GM19452 (cell line): ENCODE measurements around the gene LONP1.
"Not testable (repeated sequence)": the region's sequence is repeated elsewhere in the genome, so short reads cannot be mapped to it uniquely, and the experiment has no call there.

Experiments
- ATAC-seq: cut with Tn5 transposase; IDR thresholded peaks from one replicate; pipeline ENCODE4 v1.9.1; 2021; ENCODE audit not compliant: unreplicated experiment

The LONP1 gene

DNA sequence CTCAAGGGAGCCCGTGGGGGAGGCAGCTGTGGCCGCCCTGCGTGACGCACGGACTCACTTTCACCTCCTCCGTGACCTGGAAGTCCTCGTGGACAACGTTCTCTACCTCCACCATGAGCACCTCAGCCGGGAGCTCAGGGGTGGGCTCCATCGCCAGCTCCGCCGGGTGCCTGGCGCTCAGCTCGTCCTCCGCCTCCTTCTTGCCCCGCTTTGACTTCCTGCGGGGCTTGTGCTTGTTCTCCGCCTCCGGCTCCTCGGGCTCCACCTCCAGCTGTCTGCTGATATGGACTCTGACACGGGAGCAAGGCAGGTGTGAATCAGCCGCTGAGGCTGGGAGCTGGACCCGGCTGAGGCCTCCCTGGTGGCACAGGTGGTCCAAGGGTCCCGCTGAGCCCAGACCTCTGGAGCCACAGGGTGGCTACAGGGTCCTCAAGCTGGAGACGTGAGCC lies 8.2 kb downstream of the LONP1 start:
- no peak for ATAC-seq

DNA sequence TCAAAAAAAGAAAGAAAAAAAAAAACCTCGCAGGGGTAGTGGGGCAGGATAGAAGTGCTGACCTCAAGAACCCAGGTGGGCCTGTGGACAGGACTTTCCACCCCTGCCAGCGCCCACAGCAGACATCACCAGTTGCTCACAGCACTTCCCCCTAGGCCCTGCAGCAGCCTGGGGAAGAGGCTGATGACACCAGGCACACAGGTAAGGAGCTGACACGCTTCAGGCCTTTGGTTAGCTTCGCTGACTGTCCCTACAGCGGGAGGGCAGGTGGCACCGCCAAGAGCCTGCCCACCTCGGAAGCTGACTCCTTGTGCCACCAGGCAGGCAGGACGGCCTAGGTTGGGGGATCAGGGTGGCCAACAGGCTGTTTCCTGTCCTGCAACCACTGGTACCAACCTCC lies 8.9 kb downstream of the LONP1 start:
- ATAC-seq: no peak

DNA sequence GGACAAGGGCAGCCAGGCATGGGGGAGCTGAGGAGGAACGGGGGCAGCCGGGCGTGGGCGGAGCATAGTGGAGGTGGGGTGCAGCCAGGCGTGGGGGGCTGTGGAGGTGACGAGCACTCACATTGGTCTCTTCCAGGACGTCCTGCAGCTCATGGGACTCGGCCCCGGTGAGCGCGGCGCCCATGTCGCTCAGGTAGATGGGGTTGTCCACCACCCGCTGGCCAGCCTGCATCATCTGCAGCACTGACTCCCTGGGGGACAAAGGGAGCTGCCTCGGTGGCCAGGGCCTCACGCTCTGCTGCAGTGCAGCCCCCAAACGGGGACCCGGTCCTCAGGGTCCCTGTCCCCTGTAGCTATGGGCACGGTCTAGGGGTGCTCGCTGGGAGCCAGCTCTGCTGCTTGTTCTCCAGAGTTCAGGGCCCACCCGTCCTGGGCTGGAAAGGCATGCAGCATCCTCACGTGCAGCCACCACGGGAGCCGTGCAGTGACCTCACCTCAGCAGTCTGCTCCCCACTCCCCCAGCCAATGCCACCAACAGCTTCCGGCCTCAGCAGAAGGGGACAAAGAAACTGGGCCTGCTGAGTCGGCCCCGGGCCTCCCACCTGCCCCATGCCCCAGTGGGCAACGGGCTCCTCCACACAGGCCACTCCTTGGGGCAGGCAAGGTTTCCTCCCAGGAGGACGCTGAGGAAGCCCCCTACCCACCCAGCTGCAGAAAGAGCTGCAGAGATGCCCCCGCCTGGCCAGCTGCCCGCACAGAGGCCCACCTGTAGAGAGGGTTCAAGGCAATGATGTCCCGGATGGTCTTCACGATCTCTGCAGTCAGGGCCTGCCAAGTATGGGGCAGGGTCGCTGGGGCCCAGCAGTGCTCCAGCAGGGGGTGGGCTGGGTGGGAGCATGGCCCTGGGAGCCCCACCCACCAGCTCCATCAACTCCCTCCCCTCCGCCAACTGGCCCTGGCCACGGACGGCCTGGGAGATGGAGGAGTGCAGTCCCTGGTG lies 12.1 kb downstream of the LONP1 start:
- no peak for ATAC-seq

DNA sequence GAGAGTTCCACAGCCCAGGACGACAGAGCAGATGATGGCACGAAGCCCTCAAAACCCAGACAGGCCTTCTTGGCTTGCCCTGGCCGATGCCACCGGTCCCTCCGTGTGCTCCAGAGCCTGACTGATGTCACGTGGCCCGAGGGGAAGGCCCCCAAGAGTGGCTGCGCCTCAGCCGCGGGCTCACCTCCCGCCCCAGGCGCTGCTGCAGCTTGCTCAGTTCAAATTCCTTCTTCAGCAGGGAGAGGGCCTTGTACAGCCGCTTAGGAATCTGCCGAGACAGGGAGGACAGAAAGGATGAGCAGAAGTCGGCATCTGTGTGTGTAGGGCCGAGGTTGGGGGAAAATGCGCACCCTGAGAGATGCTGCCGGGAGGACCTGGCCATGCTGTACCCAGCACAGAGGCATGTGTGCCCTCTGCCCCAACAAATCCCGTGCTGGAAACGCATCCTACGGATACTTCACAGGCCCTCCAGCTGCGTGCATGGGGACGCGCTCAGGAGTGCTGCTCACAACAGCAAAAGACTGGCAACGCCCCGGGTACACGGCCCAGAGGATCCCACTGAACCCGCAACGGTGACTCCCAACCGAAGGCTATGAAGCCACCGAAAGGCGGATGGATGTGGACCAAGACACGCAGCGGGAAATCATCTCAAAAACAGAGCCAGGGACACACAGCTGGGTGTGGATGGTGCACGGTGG lies 12.9 kb downstream of the LONP1 start:
- no peak for ATAC-seq

DNA sequence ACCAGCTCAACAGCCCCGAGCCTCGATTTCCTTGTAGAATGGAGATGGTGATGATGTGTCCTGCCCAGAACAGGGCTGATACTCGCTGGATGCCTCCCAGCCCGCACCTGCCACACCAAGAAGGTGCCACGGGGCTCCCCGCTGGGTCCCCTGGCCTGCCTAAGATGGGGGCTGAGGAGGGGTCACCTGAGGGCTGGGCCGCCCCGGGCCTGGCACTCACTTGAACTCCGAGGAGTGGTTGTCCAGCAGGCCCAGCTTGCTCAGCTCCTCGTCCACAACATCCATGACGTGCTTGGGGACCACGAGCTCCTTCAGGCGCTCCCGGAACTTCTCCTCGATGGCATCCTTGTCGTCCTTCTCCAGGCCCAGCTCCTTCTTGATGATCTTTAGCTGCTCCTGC lies 14.4 kb downstream of the LONP1 start:
- no peak for ATAC-seq

DNA sequence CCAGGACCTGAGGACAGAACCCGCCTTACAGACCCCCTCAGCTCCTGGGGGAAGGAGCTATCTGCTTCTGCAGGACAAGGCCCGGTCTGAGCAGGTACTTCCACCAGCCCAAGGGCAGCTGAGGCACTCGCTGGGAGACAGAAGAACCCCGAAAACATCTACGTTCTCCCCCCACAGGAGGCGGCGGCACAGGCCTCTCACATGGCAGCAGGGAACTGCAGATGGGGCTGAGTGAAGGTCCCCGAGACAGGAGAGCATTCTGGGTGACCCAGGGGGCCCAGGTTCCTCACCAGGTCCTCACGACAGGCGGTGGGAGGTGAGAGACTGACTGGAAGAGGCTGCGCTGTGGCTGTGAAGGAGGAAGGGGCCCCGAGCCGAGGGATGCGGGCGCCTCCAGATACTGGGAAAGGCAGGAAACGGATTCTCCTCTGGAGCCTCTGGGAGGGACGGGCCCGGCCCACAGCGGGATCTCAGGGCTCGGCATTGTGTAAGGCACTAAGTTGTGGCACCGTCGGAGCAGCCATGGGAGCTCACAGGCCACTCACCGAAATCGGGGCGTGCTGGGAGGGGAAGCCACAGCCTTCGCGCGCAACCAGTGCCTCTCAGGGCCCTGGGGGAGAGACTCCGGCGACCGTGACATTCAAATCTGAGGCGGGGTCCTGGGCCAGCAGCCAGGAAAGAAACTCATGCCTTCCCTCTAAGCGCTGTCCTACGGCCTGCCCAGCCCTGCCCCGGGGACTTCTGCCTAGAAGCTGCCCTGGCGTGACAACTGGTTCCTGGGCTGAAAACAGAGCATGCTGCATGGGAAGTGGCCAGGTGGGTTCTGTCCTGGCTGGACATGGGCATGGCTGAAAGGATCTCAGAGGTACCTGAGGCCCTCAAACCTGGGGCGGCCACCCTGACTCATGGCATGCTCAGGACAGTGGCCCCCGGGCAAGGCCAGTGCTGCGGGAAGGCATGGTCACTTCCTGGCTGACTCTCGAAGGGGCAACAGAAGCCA lies 15.8 kb downstream of the LONP1 start:
- ATAC-seq: no peak

DNA sequence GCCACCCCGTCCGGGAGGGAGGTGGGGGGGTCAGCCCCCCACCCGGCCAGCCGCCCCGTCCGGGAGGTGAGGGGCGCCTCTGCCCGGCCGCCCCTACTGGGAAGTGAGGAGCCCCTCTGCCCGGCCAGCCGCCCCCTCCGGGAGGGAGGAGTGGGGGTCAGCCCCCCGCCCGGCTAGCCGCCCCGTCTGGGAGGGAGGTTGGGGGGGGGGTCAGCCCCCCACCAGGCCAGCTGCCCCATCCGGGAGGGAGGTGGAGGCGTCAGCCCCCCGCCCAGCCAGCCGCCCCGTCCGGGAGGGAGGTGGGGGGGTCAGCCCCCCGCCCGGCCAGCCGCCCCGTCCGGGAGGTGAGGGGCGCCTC lies 17.9 kb downstream of the LONP1 start:
- ATAC-seq: not testable (repeated sequence)

DNA sequence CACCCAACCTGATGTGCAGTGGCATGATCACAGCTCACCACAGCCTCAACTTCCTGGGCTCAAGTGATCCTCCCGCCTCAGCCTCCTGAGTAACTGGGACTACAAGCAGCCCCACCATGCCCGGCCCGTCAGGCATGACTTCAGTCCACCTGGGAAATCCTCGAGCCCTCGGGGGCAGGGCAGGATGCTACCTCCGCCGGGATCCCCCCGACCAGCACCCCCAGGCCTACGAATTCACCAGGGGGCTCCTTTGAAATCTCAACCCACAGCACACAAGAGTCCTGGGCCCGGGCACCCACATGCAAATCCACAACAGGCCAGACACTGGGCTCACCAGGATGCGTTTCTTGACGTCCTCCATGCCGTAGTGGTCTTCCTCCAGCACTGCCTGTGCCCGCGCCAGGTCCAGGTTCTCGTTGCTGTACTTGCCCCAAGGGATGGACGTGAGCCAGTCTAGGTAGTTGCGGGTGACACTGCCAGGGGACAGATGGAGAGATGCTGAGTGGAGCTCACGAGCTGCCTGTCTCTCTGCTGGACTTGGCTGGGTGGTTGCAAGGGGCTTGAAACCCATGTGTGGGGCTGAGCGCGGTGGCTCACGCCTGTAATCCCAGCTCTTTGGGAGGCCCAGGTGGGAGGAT lies 19.4 kb downstream of the LONP1 start:
- no peak for ATAC-seq

DNA sequence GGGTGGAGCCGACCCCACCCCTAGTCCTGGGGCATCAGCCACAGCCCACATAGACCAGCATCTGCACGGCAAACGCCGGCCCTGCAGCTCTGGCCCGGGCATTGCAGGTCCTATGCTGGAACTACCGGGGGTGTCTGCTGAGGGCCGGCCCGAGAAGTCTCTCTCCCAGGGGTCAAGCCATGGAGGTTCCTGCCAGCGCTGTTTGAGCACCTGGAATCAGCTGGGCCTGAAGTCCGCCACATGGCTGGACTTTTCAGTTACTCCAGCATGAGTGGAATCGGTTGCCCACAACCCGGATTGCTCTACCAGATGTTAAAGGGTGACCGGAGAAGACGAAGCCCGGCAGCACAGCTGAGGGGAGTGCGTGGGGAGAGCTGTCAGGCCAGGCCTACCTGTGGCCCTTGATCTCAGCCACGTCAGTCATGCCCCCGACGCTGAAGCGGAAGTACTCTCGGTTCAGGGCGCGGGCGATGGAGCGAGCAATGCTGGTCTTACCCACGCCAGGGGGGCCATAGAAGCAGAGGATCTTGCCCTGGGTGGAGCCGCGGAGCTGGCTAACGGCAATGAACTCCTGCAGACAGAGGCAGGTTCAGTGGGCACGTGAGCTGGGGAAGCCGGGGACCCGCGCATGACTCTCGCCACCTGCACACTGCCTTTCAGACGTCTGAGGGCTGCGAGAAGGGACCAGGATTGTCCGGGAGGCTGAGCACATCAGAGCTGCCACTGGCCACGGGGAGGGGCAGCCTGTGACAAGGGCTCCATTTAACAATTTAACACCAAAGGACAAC lies 21.1 kb downstream of the LONP1 start:
- no peak for ATAC-seq

DNA sequence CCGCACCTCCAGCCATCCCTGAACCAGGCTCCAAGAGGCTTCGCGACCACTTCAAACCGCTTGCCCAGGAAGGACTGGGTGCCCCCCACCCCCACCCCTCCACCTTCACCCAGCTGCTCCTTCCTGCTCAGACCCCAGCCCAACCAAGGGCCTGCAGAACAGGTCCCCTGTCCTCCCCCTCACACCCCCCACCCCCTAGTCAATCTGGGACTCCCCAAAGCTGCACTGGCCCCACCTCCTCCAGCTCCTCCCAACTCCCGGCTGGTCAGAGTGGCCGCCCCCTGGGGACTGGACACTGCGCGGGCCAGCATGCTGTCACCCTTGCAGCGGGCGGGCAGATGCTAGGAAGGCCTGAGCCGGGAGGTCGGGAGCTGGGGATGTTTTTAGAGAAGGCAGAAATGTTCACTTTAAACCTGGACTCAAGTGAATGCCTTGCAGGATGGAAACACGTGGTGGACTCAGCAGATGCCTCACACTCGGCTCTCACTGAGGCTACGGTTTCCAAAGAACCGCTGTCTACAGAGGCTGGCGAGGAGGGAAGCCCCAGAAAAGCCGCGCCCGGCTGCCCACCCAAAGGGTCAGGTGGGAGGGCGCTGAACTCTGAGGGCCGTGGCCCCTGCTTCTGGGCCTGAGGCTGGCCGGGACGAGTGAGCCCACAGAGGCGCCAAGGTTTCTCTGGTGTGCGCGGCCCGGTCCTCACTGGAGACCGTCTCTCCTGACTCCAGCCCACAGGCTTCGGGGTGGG lies 21.9 kb downstream of the LONP1 start:
- no peak for ATAC-seq

DNA sequence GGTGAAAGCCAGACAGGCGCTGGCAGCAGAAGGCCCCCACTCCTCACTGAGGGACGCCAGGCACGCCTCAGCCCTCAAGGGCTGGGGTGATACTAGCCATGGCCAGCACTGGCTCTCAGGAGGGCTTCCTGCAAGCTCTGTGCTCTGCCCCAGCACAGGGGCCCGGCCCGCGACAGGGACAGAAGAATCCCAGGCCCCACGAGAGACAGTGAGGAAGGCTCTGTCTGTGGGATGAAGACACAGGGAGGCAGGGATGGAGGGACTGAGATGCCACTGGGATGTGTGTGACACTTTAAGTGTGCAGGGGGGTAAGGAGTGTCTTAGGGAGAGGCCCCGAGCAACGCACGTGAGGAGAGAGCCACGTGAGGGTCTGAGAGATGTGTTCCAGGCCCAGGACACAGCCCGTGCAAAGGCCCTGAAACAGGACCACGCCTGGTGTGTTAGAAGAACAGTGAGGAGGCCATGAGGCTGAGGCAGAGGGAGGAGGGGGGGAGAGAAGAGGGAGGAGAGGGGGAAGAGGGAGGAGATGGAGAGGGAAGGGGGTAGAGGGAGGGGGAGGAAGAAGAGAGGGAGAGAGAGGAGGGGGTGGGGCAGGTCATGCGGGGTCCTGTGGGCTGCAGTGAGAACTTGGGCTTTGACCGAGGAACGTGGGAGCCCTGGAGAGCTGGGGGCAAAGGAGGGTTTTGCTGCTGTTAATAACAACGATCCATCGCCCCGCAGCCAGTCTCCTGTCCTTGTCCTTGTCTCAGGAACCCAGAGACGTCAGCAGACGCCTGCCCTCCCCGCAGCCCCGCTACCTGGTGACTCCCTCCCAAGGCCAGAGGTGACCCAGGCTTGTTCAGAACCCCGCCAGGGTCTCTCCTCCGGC lies 22.7 kb downstream of the LONP1 start:
- no peak for ATAC-seq

DNA sequence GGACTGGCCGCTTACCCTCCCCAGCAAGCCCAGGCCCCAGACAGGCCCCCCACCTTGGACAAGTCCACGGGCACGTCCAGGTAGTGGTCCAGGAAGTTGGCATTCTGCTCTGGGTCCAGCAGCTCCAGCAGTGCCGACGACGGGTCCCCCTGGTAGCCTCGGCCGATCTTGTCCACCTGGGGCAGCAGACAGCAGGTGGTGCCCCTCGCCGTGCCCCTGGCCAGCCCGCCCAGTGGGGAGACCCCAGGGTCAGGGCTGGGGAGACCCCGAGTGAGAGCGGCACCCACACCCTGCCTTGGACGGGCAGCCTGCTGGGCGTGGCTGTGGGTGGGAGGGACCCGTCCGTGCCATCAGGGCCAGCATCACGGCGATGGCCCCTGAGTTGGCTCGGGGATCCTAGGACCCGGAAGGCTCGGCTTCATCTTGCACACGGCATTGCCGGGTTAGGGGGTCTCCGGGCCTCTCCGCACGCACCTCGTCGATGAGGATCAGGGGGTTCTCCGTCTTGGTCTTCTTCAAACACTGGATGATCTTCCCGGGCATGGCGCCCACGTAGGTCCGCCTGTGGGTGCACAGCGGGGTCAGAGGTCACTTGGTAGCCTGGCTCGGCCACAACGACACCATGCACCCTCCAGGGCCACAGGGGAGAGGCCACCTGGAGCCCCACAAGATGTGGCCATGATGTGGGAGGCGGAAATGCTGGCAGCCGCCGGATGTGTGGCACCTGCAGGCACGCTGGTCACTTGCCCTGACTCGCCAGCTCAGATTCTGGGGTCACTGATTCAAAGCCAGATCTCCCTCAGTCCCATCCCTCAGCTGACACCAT lies 23.5 kb downstream of the LONP1 start:
- no peak for ATAC-seq

DNA sequence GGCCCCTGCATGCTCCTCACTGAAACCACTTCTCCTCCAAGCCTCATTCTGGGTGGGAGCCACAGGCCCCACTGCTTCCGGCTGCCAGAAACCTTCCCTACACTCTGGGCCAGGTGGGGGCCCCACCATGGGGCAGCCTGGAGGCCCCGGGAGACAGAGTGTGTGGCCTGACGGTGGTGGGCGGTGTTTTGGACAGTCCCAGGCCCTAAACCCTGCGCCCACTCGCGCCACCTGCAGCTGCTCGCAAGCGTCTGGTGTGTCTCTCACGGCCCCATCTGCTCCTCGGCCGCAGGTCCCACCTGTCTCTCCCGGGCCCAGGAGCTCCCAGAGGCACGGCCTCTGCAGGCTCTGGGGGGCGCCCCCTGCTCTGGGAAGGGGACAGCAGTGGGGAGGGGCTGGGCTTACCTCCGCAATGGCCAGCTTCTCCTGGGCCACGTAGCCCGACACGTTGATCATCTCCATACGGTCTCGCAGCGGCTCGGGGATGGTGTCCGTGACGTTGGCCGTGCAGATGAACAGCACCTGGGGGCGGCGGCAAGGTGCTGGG lies 24.2 kb downstream of the LONP1 start:
- ATAC-seq: no peak

DNA sequence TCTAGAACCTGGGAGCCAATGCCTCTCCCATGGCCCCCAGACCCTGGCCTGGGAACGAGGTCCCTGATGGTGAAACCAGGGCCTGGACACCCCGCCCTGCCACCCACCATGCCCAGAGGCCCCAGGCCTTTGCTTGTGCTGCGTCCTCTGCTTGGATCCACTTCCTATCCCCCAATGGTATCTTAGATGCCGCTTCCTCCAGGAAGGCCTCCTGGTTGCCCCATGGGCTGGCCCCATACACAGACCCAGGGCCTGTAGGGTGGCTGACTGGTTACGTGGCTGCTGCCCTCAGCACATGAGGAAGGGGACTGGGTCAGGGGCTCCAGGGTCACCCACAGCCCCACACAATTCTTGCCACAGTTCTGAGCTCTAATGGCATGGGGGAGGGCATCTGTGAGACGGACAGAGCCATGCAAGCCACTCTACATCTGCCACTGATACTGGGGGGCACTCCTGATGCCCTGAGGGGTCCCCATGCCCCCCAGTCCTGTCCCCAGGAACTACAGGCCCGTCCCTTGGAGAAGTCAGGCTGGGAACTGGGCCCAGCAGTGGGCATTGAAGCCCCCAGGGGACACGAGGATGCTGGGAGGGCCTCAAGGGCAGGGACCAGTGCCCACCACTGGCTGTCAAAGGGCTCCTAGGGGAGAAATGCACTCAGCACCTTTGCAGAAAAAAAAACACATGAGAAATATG lies 24.8 kb downstream of the LONP1 start:
- no peak for ATAC-seq

DNA sequence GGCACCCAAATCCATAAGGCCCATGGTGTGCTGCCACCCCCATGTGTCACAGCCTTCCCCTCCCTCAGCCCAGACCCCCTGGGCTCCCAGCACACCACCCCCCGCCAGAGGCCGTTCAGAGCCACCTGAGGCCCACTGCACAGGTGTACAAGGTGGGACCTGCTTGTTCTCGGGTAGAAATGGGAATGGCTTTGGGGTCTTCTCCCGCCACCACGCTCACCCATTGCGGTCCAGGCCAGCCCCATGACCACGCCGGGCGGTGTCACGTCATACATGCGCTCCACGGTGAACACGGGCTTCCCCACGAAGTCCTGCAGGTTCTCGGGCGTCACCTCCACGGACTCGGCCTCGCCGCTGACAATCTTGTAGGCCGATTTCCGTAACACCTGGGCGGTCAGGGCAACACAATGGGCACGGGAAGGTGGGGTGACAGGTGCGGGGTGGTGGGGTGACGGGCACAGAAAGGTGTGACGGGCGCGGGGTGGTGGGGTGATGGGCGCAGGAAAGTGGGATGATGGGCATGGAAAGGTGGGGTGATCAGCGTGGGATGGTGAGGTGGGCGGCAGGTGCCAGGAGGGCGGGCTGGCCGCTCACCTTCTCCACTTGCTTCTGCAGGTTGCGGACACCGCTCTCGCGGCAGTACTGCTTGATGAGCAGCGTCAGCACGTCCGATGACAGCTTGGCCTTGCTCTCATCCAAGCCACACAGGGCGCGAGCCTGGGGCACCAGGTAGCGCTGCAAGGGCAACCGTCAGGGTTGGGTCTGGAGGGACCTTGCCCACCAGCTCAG lies 25.6 kb downstream of the LONP1 start:
- ATAC-seq: no peak
